Large intestine (tissue), 3 donors: ENCODE data around the gene PPP1R14D. TPM values are rescaled to one million over a fixed set of nuclear protein-coding genes. Genes with fewer than 3 reads are reported as not detected.

ENCODE experiments used
- DNase-seq, 2 donors: peaks; one replicate each; pipeline versions ENCODE4 v3.0.0 to v3.0.0-alpha.2; 2013
- H3K27ac ChIP-seq: one replicate; pipeline ENCODE4 v1.5.1; 2013; ENCODE audit warnings: low read length
- H3K27me3 ChIP-seq: 2 replicates; pipeline ENCODE4 v1.6.1; 2013; ENCODE audit warnings: low read length; ENCODE audit not compliant: control insufficient read depth, insufficient read depth
- H3K36me3 ChIP-seq: 2 replicates; pipeline ENCODE4 v1.6.1; 2013; ENCODE audit warnings: low read length; ENCODE audit not compliant: control insufficient read depth, insufficient read depth
- H3K4me1 ChIP-seq: one replicate; pipeline ENCODE4 v1.6.1; 2013; ENCODE audit warnings: low read length; ENCODE audit not compliant: control insufficient read depth, insufficient read depth
- H3K4me3 ChIP-seq: one replicate; pipeline ENCODE4 v1.5.1; 2013; ENCODE audit warnings: low read length
- H3K9me3 ChIP-seq: one replicate; pipeline ENCODE4 v1.6.1; 2013; ENCODE audit warnings: mild to moderate bottlenecking, low read depth, low read length, moderate library complexity; ENCODE audit not compliant: control insufficient read depth
- WGBS: methylation state at CpG from one replicate; pipeline ENCODE4 v1.1.5; 2013; ENCODE audit warnings: low lambda C conversion rate; ENCODE audit not compliant: insufficient coverage; 5-methylcytosine and 5-hydroxymethylcytosine counted together
- polyA plus RNA-seq: library from polyadenylated mRNA; unstranded; fragments of 120-200 nt; gene quantifications from one replicate; pipeline ENCODE4 v1.2.1, GENCODE V29; 2013

Gene PPP1R14D
- polyA plus RNA-seq, 1 donor, result 14.0 TPM

GRCh38 chr15:40852529-40852928, 24.0 kb upstream of the PPP1R14D start:
- no peak overlapping the region for H3K4me3 ChIP-seq
- no peaks in the 10 kb centered on the region for H3K9me3 ChIP-seq
- peak; percentile 74 to 81 for DNase-seq
- peaks cover 61% of the 10 kb centered on the region for H3K36me3 ChIP-seq
- H3K27me3 ChIP-seq, result no peaks in the 10 kb centered on the region
- whole genome bisulfite sequencing, result no CpG with 5 or more reads among the region's 5 CpGs
- H3K27ac ChIP-seq, result peak overlapping the region; percentile 69
- H3K4me1 ChIP-seq, result peaks cover 50% of the 10 kb centered on the region

- no peaks in the 10 kb centered on the region for H3K27me3 ChIP-seq
- H3K9me3 ChIP-seq, result no peaks in the 10 kb centered on the region
- H3K4me1 ChIP-seq, result peaks cover 51% of the 10 kb centered on the region
- peaks cover 44% of the 10 kb centered on the region for H3K36me3 ChIP-seq
- WGBS, result 84% methylated on average over 2 of the region's 8 CpGs
- H3K4me3 ChIP-seq, result no peak overlapping the region
- H3K27ac ChIP-seq, result peak overlapping the region; percentile 75
- peak in 1 of 2 donors; percentile 70 for DNase-seq
These were observed 22.1 kb upstream of the PPP1R14D start for GRCh38 chr15:40850576-40851112.

- DNase-seq, result peak; percentile 97 to 99
- peaks cover 11% of the 10 kb centered on the region for H3K27me3 ChIP-seq
- H3K4me3 ChIP-seq, result peak overlapping the region; percentile 74
- H3K4me1 ChIP-seq, result peaks cover 49% of the 10 kb centered on the region
- H3K36me3 ChIP-seq, result peaks cover 15% of the 10 kb centered on the region
- WGBS, result no CpG with 5 or more reads among the region's 7 CpGs
- peak overlapping the region; percentile 80 for H3K27ac ChIP-seq
- H3K9me3 ChIP-seq, result no peaks in the 10 kb centered on the region
These were observed 18.9 kb upstream of the PPP1R14D start for GRCh38 chr15:40847223-40847961.

GRCh38 chr15:40846841-40847222, 18.3 kb upstream of the PPP1R14D start:
- peaks cover 11% of the 10 kb centered on the region for H3K36me3 ChIP-seq
- H3K9me3 ChIP-seq, result no peaks in the 10 kb centered on the region
- peak overlapping the region; percentile 80 for H3K27ac ChIP-seq
- H3K4me3 ChIP-seq, result peak overlapping the region; percentile 74
- peak in 1 of 2 donors; percentile 70 for DNase-seq
- H3K4me1 ChIP-seq, result peaks cover 44% of the 10 kb centered on the region
- peaks cover 11% of the 10 kb centered on the region for H3K27me3 ChIP-seq

DNA sequence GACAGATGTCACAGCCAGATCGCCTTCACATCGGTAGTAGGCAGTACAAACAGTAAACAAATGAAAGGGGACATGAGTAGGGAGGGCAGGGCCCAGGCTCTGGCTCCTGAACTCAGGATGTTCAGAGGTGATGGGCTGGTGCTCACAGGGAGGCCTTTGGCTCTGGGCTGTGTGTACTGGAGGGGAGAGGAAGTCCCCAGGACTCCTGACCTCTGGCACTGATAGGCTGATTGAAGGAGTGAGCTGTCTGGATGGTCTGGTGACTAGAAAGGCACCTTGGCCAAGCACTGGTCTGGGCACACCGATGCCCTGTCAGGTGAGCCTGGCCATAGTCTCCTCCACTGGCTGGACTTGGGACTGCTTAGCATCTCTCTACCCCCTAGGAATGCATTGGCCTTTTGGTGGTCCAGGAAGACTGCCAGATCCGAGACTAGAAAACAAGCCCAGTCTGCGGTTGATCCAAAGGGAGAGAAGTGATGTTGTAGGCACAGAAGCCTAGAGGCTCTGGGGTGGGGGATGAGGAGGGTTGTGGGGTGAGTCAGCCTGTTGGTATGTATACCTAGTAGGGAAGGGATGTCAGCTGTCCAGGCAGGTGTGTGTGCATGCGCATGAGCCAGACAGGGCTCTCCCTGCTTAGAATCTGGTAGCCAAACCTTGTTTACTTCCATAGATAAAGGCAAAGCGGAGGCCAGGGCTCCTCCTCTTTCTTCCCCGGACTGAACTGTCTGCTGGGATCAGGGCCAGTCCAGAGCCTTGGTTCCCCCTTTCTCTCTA, 17.2 kb upstream of the PPP1R14D start:
- Histone ChIP-seq H3K27me3 (peaks cover 11% of the 10 kb centered on the region), H3K4me1 (peaks cover 34% of the 10 kb centered on the region)
- no CpG with 5 or more reads among the region's 8 CpGs for WGBS

GRCh38 chr15:40845036-40845435, 16.5 kb upstream of the PPP1R14D start:
- peaks cover 11% of the 10 kb centered on the region for H3K27me3 ChIP-seq
- no peak for DNase-seq
- WGBS, result no CpG with 5 or more reads among the region's 12 CpGs
- peaks cover 5% of the 10 kb centered on the region for H3K36me3 ChIP-seq
- peak overlapping the region; percentile 74 for H3K4me3 ChIP-seq
- no peaks in the 10 kb centered on the region for H3K9me3 ChIP-seq
- peaks cover 29% of the 10 kb centered on the region for H3K4me1 ChIP-seq
- peak overlapping the region; percentile 80 for H3K27ac ChIP-seq

More for the DNA sequence above, 17.2 kb upstream of the PPP1R14D start:
- Histone ChIP-seq H3K4me3 (peak overlapping the region; percentile 74), H3K27ac (peak overlapping the region; percentile 80), H3K36me3 (peaks cover 7% of the 10 kb centered on the region), H3K9me3 (no peaks in the 10 kb centered on the region)
- peak; percentile 91 to 94 for DNase-seq

DNA sequence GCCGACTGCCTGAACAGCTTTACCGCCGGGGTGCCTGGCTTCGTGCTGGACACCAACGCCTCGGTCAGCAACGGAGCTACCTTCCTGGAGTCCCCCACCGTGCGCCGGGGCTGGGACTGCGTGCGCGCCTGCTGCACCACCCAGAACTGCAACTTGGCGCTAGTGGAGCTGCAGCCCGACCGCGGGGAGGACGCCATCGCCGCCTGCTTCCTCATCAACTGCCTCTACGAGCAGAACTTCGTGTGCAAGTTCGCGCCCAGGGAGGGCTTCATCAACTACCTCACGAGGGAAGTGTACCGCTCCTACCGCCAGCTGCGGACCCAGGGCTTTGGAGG, 16.2 kb upstream of the PPP1R14D start:
- H3K27me3 ChIP-seq, result peaks cover 11% of the 10 kb centered on the region
- peaks cover 4% of the 10 kb centered on the region for H3K36me3 ChIP-seq
- whole genome bisulfite sequencing, result no CpG with 5 or more reads among the region's 28 CpGs
- peak overlapping the region; percentile 74 for H3K4me3 ChIP-seq
- no peaks in the 10 kb centered on the region for H3K9me3 ChIP-seq
- no peak for DNase-seq
- H3K27ac ChIP-seq, result peak overlapping the region; percentile 80
- peaks cover 29% of the 10 kb centered on the region for H3K4me1 ChIP-seq

DNA sequence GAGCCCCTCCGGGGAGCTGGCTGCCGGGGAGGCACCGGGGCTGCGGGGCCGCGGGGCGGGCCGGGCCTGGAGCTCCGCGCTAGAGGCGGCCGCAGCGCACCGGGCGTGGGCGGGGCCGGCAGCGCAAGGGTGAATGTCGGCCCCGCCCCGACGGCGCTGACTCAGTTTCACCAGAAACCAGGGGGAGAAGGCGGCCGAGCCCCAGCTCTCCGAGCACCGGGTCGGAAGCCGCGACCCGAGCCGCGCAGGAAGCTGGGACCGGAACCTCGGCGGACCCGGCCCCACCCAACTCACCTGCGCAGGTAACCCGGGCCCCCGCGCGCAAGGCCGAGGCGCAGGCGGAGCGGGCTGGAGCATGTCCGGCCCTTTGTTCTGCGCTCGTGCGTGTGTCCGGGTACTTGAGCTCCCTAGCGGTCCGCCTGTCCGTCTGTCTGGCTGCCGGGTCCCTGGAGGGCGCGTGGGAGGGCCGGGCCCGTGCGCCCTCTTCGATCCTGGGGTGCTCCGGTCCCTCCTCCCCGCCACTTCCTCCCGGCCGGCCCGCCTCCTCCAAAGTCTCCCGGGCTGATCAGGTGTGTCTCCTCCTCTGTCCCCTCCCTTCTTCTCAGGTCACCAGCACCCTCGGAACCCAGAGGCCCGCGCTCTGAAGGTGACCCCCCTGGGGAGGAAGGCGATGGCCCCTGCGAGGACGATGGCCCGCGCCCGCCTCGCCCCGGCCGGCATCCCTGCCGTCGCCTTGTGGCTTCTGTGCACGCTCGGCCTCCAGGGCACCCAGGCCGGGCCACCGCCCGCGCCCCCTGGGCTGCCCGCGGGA, 15.6 kb upstream of the PPP1R14D start, which contains the start of gene SPINT1:
Gene SPINT1 (plus strand): TSS at position 164 of the 811 bp plus-strand sequence. CDS start 507 bp downstream, at position 671.
- peak within 1 kb of the TSS; percentile 74 for H3K4me3 ChIP-seq
- DNase-seq, result peak in 1 of 2 donors; percentile 91
- peak within 1 kb of the TSS; percentile 91 for H3K27ac ChIP-seq
- peaks cover 29% of the 10 kb centered on the region for H3K4me1 ChIP-seq
- WGBS, result no CpG with 5 or more reads among the region's 89 CpGs
- no peaks in the 10 kb centered on the region for H3K9me3 ChIP-seq
- peaks cover 11% of the 10 kb centered on the region for H3K27me3 ChIP-seq
- peaks cover 2% of the 10 kb centered on the region for H3K36me3 ChIP-seq

DNA sequence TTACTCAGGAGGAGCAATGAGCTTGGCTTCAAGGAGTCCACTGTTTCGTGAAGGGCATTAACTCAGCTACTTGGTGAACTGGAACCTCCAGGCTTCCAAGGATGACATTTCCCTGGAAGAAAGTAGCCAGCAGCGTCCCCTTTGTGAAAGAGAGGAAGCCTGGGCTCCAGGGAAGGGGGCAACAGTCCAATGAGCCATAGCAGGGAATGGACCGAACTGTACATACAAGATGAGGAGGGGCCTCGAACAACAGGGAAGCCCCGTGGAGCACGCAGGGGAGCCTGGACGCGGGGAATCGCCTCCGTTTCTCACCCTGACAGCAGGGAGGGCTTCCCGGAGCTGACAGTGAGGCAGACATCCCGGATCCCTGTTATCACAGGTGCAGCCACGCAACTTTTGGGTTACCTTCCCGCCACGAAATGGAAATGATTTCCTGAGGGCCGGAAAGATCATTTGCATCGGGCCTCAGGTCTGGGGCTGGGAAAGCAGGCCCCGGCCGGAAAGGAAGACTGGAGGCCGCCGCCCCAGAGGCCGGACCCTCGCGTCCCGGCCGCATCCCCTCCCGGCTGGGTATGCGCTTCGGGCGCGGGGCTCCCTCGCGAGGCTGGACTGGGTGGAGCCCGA, 14.9 kb upstream of the PPP1R14D start:
- H3K27me3 ChIP-seq, result peaks cover 11% of the 10 kb centered on the region
- DNase-seq, result peak in 1 of 2 donors; percentile 67
- no CpG with 5 or more reads among the region's 34 CpGs for WGBS
- peaks cover 2% of the 10 kb centered on the region for H3K36me3 ChIP-seq
- H3K4me3 ChIP-seq, result peak overlapping the region; percentile 74
- H3K9me3 ChIP-seq, result no peaks in the 10 kb centered on the region
- peak overlapping the region; percentile 91 for H3K27ac ChIP-seq
- H3K4me1 ChIP-seq, result peaks cover 28% of the 10 kb centered on the region
